A673 (cell line): Measurements from ENCODE around the gene FAM114A1. TPM values are rescaled to one million over a fixed set of nuclear protein-coding genes. Genes with fewer than 3 reads are reported as not detected.

ENCODE experiments used
- BruUV-seq: library from RNA; stranded (reverse); fragments of 400-500 nt; replicated peaks from 2 replicates; lab custom pipeline; 2021; lab: Mats Ljungman, UMichigan
- CTCF ChIA-PET: fragments of 300-600 bp; sonication (Branson Sonifier 250); formaldehyde crosslinking; loops from one replicate; lab custom pipeline; 2022; ENCODE audit warnings: antibody characterized with exemption; lab: Charles Lee
- POLR2A ChIA-PET: fragments of 300-600 bp; sonication (Branson Sonifier 250); formaldehyde crosslinking; loops from one replicate; lab custom pipeline; 2022; ENCODE audit warnings: antibody characterized with exemption; ENCODE audit not compliant: low non-redundant PET; lab: Charles Lee
- DNase-seq: peaks from one replicate; pipeline ENCODE4 v3.0.0-alpha.2; 2015; ENCODE audit warnings: low spot score
- H3K27ac ChIP-seq: fragments of 200-600 bp; sonication (generic); 2 replicates; pipeline ENCODE4 v1.5.1; 2016; ENCODE audit warnings: mixed run types, low read depth, mild to moderate bottlenecking, mixed read lengths, antibody characterized with exemption, low read length; ENCODE audit not compliant: poor library complexity, severe bottlenecking
- H3K27me3 ChIP-seq: fragments of 200-600 bp; sonication (generic); replicated peaks from 2 replicates; pipeline ENCODE4 v1.6.1; 2017; ENCODE audit warnings: mixed run types, low read depth, mild to moderate bottlenecking, mixed read lengths, antibody characterized with exemption, low read length; ENCODE audit not compliant: insufficient read depth, poor library complexity
- H3K36me3 ChIP-seq: fragments of 200-600 bp; sonication (generic); 2 replicates; pipeline ENCODE4 v1.6.1; 2016; ENCODE audit warnings: mixed run types, mild to moderate bottlenecking, mixed read lengths, antibody characterized with exemption, low read length; ENCODE audit not compliant: insufficient read depth, poor library complexity, severe bottlenecking
- H3K4me1 ChIP-seq: fragments of 200-600 bp; sonication (generic); 2 replicates; pipeline ENCODE4 v1.6.1; 2017; ENCODE audit warnings: mixed run types, mild to moderate bottlenecking, mixed read lengths, antibody characterized with exemption, low read length; ENCODE audit not compliant: insufficient read depth, poor library complexity, severe bottlenecking
- H3K4me3 ChIP-seq: fragments of 200-600 bp; sonication (generic); 2 replicates; pipeline ENCODE4 v1.5.1; 2016; ENCODE audit warnings: low read depth, mixed run types, mild to moderate bottlenecking, mixed read lengths, low read length; ENCODE audit not compliant: poor library complexity, severe bottlenecking
- H3K9me3 ChIP-seq: fragments of 200-600 bp; sonication (generic); 2 replicates; pipeline ENCODE4 v1.6.1; 2016; ENCODE audit warnings: mixed run types, low read depth, mild to moderate bottlenecking, mixed read lengths, antibody characterized with exemption, low read length; ENCODE audit not compliant: poor library complexity, severe bottlenecking
- EZH2 ChIP-seq: fragments of 200-600 bp; sonication (generic); IDR thresholded peaks from 2 replicates; pipeline ENCODE4 v1.6.1; 2017; ENCODE audit warnings: borderline replicate concordance, low read depth, mild to moderate bottlenecking, mixed read lengths, antibody characterized with exemption, low read length; ENCODE audit not compliant: poor library complexity, severe bottlenecking
- intact Hi-C: fragments of 100-400 bp; cut with micrococcal nuclease; formaldehyde crosslinking; loops from one replicate; pipeline ENCODE4 v1.10.0; 2022; ENCODE audit not compliant: unreplicated experiment
- total RNA-seq: library from RNA; stranded (reverse); gene quantifications from 2 replicates; pipeline ENCODE4 v1.2.3, GENCODE V29; 2021
- TF ChIP-seq, protein P1 (sequence below): fragments of 300-800, 200-600 bp; sonication (generic); conservative IDR thresholded peaks from 2 replicates; pipeline ENCODE4 v1.5.1; 2017; ENCODE audit warnings: low read depth, mild to moderate bottlenecking, antibody characterized with exemption, low read length, moderate library complexity, mixed read lengths

FAM114A1 gene
- total RNA-seq, 1 experiment from 2014 or later: 4.2 TPM

- Histone ChIP-seq H3K27me3 (no peaks in the 10 kb centered on the region), H3K36me3 (no peaks in the 10 kb centered on the region), H3K4me3 (no peak overlapping the region), H3K4me1 (peaks cover 9% of the 10 kb centered on the region), H3K9me3 (no peaks in the 10 kb centered on the region), H3K27ac (no peak overlapping the region)
- POLR2A ChIA-PET: no interaction called here
- TF ChIP-seq, protein P1, sequence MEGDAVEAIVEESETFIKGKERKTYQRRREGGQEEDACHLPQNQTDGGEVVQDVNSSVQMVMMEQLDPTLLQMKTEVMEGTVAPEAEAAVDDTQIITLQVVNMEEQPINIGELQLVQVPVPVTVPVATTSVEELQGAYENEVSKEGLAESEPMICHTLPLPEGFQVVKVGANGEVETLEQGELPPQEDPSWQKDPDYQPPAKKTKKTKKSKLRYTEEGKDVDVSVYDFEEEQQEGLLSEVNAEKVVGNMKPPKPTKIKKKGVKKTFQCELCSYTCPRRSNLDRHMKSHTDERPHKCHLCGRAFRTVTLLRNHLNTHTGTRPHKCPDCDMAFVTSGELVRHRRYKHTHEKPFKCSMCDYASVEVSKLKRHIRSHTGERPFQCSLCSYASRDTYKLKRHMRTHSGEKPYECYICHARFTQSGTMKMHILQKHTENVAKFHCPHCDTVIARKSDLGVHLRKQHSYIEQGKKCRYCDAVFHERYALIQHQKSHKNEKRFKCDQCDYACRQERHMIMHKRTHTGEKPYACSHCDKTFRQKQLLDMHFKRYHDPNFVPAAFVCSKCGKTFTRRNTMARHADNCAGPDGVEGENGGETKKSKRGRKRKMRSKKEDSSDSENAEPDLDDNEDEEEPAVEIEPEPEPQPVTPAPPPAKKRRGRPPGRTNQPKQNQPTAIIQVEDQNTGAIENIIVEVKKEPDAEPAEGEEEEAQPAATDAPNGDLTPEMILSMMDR: no peak
- intact Hi-C loops: no loop called here
- no TSS peak for BruUV-seq
- no peak for DNase-seq
- CTCF ChIA-PET: no interaction called here
Observed at GRCh38 chr4:38928568-38928967, 61.0 kb downstream of the FAM114A1 start.

DNA sequence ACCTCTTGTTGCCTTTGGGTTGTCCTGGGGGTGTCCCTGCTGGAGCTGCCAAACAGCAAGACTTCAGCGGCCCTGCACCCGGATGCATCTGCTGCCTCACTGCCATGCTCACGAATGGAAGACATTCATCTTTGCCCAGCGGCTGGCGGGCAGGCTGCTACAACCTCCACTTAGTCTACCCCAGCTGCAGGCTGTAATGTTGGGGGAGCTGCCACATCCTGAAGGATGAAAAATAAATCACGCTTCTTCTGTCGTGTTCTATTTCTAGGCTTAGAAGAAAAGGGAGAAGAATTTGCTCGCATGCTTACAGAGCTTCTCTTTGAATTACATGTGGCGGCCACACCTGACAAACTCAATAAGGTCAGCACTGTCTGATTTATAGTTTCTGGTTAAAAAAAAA, 61.4 kb downstream of the FAM114A1 start:
- Histone ChIP-seq H3K4me3 (no peak overlapping the region), H3K27me3 (no peaks in the 10 kb centered on the region), H3K4me1 (peaks cover 9% of the 10 kb centered on the region), H3K36me3 (no peaks in the 10 kb centered on the region), H3K9me3 (no peaks in the 10 kb centered on the region), H3K27ac (no peak overlapping the region)
- intact Hi-C loops: no loop called here
- no peak for TF ChIP-seq EZH2
- TF ChIP-seq, protein P1: no peak
- no TSS peak for BruUV-seq
- no peak for DNase-seq
- CTCF ChIA-PET: no interaction called here
- POLR2A ChIA-PET: no interaction called here

DNA sequence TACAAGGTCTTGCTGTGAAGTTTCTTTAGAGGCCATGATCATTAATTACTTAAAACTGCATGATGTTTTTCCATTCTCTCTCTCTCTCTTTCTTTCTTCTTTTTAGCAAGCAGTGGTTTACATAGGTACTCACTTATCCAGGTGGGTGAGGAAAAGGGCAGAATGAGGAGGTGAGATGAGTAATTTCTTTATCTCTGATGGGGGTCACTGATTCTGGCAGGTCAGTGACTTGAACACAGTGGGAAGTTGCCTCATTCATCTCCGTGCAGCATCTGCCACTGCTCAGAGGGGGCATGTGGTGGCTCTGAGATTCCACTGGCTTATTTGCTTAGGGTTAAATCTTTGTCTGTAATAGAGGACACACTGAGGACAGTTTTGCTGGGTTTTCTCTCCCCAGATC, 62.6 kb downstream of the FAM114A1 start:
- intact Hi-C loops: no loop called here
- DNase-seq: no peak
- Histone ChIP-seq H3K27ac (no peak overlapping the region), H3K4me1 (peaks cover 3% of the 10 kb centered on the region), H3K27me3 (no peaks in the 10 kb centered on the region), H3K36me3 (no peaks in the 10 kb centered on the region), H3K9me3 (no peaks in the 10 kb centered on the region), H3K4me3 (no peak overlapping the region)
- CTCF ChIA-PET: no interaction called here
- no peak for TF ChIP-seq EZH2
- TF ChIP-seq, protein P1: no peak
- POLR2A ChIA-PET: no interaction called here
- BruUV-seq: no TSS peak
